Endothelial cell of umbilical vein (primary cell): ENCODE results near the gene ADAM33. TPM values are rescaled to one million over a fixed set of nuclear protein-coding genes. Genes with fewer than 3 reads are reported as not detected.

Experiments used
- BruUV-seq: library from RNA; stranded (reverse); fragments of 400-500 nt; replicated peaks from 2 replicates; lab custom pipeline; 2021; lab: Mats Ljungman, UMichigan
- CTCF ChIA-PET: fragments of 300-600, 350-600 bp; sonication (Branson Sonifier 250); formaldehyde crosslinking; loops from one replicate; lab custom pipeline; 2021; ENCODE audit warnings: antibody characterized with exemption, inconsistent platforms; lab: Charles Lee
- POLR2A ChIA-PET: fragments of 300-600, 350-600 bp; sonication (Branson Sonifier 250); formaldehyde crosslinking; loops from one replicate; lab custom pipeline; 2021; ENCODE audit warnings: antibody characterized with exemption, inconsistent platforms; lab: Charles Lee
- DNase-seq: peaks from one replicate; pipeline ENCODE4 v3.0.0-alpha.2; 2011; ENCODE audit warnings: low read depth, low spot score
- FAIRE-seq: peaks from 2 replicates; lab custom pipeline; 2011; peaks lifted over from hg19 to GRCh38; lab: Jason Lieb, UNC
- H2AFZ ChIP-seq: 2 replicates; pipeline ENCODE4 v1.6.0; 2012; ENCODE audit warnings: low read depth, low read length, control low read depth, inconsistent platforms
- H3K27ac ChIP-seq: 2 replicates; pipeline ENCODE4 v1.5.1; 2011; ENCODE audit warnings: low read depth, mild to moderate bottlenecking, control low read depth, low read length, moderate library complexity; ENCODE audit not compliant: insufficient read depth
- H3K27me3 ChIP-seq, 2 experiments: 2 replicates each; pipeline versions ENCODE4 v1.6.0 to v1.6.1; 2011; ENCODE audit warnings: low read length in 2 of 2, mixed read lengths in 1 of 2; ENCODE audit not compliant: control insufficient read depth in 2 of 2, insufficient read depth in 2 of 2
- H3K36me3 ChIP-seq, 2 experiments: 2 replicates in 1 of 2; 3 replicates in 1 of 2; pipeline ENCODE4 v1.5.1; 2011; ENCODE audit warnings: low read length in 2 of 2, mild to moderate bottlenecking in 1 of 2, moderate library complexity in 1 of 2; ENCODE audit not compliant: control insufficient read depth in 2 of 2, insufficient read depth in 2 of 2; ENCODE audit errors: extremely low read depth in 1 of 2
- H3K4me1 ChIP-seq: 3 replicates; pipeline ENCODE4 v1.5.1; 2011; ENCODE audit warnings: mild to moderate bottlenecking, low read length; ENCODE audit not compliant: control insufficient read depth, insufficient read depth; ENCODE audit errors: extremely low read depth
- H3K4me2 ChIP-seq: 2 replicates; pipeline ENCODE4 v1.6.1; 2011; ENCODE audit warnings: low read length, control low read depth, mixed read lengths; ENCODE audit not compliant: insufficient read depth
- H3K4me3 ChIP-seq, 3 experiments: fragments of 200-600 bp in 1 of 3; sonication (generic), shearing (Covaris generic) in 1 of 3; replicated peaks in 1 of 3; 2 replicates each; pipeline ENCODE4 v1.5.1; 2011 to 2016; ENCODE audit warnings: control low read depth in 3 of 3, low read length in 3 of 3, mild to moderate bottlenecking in 2 of 3, inconsistent platforms in 1 of 3, low read depth in 1 of 3, moderate library complexity in 1 of 3; ENCODE audit not compliant: insufficient read depth in 1 of 3
- H3K79me2 ChIP-seq: 2 replicates; pipeline ENCODE4 v1.6.0; 2012; ENCODE audit warnings: low read length, inconsistent platforms; ENCODE audit not compliant: control insufficient read depth, insufficient read depth
- H3K9ac ChIP-seq: replicated peaks from 2 replicates; pipeline ENCODE3; 2011; ENCODE audit warnings: low read length, control low read depth; ENCODE audit not compliant: insufficient read depth; ENCODE audit errors: extremely low read depth
- H3K9me1 ChIP-seq: replicated peaks from 3 replicates; pipeline ENCODE4 v1.6.0; 2011; ENCODE audit warnings: mild to moderate bottlenecking, low read length; ENCODE audit not compliant: control insufficient read depth, insufficient read depth; ENCODE audit errors: extremely low read depth
- H3K9me3 ChIP-seq: replicated peaks from 2 replicates; pipeline ENCODE4 v1.5.1; 2012; ENCODE audit warnings: low read length, inconsistent platforms; ENCODE audit not compliant: control insufficient read depth, insufficient read depth
- H4K20me1 ChIP-seq: replicated peaks from 2 replicates; pipeline ENCODE3; 2011; ENCODE audit warnings: mild to moderate bottlenecking, low read length; ENCODE audit not compliant: control insufficient read depth, insufficient read depth; ENCODE audit errors: extremely low read depth
- CTCF ChIP-seq, 2 donors: IDR thresholded peaks; 1 replicate in 1 of 2; 2 replicates in 1 of 2; pipeline ENCODE4 v1.5.1; 2011; ENCODE audit warnings: low read length in 2 of 2, mild to moderate bottlenecking in 2 of 2, moderate library complexity in 2 of 2, control low read depth in 1 of 2, inconsistent platforms in 1 of 2, low read depth in 1 of 2; ENCODE audit not compliant: insufficient read depth in 1 of 2; ENCODE audit errors: extremely low read depth in 1 of 2
- EZH2 ChIP-seq: IDR thresholded peaks from 2 replicates; pipeline ENCODE4 v1.6.1; 2012; ENCODE audit warnings: borderline replicate concordance, low read depth, mild to moderate bottlenecking, moderate library complexity, low read length, inconsistent platforms; ENCODE audit not compliant: severe bottlenecking
- FOS ChIP-seq: IDR thresholded peaks from 2 replicates; pipeline ENCODE4 v1.6.1; 2011; ENCODE audit warnings: mild to moderate bottlenecking, low read length, moderate library complexity, borderline replicate concordance; ENCODE audit not compliant: insufficient read depth
- GATA2 ChIP-seq: IDR thresholded peaks from 2 replicates; pipeline ENCODE4 v1.7.0; 2011; ENCODE audit warnings: low read depth, mild to moderate bottlenecking, moderate library complexity, mixed read lengths, low read length; ENCODE audit not compliant: insufficient read length, insufficient read depth
- JUN ChIP-seq: IDR thresholded peaks from 2 replicates; pipeline ENCODE4 v1.6.1; 2011; ENCODE audit warnings: borderline replicate concordance, low read depth; ENCODE audit not compliant: insufficient read length, insufficient read depth
- MYC ChIP-seq: IDR thresholded peaks from one replicate; pipeline ENCODE4 v1.6.1; 2011; ENCODE audit warnings: mild to moderate bottlenecking, low read depth, low read length
- POLR2A ChIP-seq: IDR thresholded peaks from 2 replicates; pipeline ENCODE4 v1.6.1; 2012; ENCODE audit warnings: low read depth, mild to moderate bottlenecking, control low read depth, low read length
- POLR2AphosphoS5 ChIP-seq: IDR thresholded peaks from 2 replicates; pipeline ENCODE4 v1.6.1; 2012; ENCODE audit warnings: low read depth, mild to moderate bottlenecking, control low read depth, low read length, moderate library complexity; ENCODE audit not compliant: insufficient read depth
- dilution Hi-C: fragments of 300-500 bp; cut with MboI; formaldehyde crosslinking; loops from one replicate; pipeline ENCODE4 v1.15.0; 2019; ENCODE audit warnings: low sequenced_read_pairs; ENCODE audit not compliant: extremely low pct_ligation_motif_present
- intact Hi-C: fragments of 100-400 bp; cut with micrococcal nuclease; formaldehyde crosslinking; loops from one replicate; pipeline ENCODE4 v1.10.0; 2022
- polyA plus RNA-seq, 4 experiments: library from polyadenylated mRNA; depleted of rRNA in 3 of 4; stranded (reverse) in 3 of 4; unstranded in 1 of 4; fragments of >200 nt; gene quantifications; 2 replicates each; pipeline versions ENCODE4 v1.2.1 to v1.2.3, GENCODE V29; 2011 to 2012; ENCODE audit warnings: missing spikeins in 1 of 4
- total RNA-seq: library from RNA; stranded (reverse); gene quantifications from 2 replicates; pipeline ENCODE4 v1.2.3, GENCODE V29; 2021
- TF ChIP-seq, protein P1 (sequence below): IDR thresholded peaks from 2 replicates; pipeline ENCODE4 v1.6.1; 2011; ENCODE audit not compliant: insufficient read depth, insufficient read length

Gene ADAM33
- total and polyA plus RNA-seq, 2 donors (not counting 3 experiments of a cell fraction or from before 2014, with no cell fraction given), result 0.06 to 0.18 TPM

DNA sequence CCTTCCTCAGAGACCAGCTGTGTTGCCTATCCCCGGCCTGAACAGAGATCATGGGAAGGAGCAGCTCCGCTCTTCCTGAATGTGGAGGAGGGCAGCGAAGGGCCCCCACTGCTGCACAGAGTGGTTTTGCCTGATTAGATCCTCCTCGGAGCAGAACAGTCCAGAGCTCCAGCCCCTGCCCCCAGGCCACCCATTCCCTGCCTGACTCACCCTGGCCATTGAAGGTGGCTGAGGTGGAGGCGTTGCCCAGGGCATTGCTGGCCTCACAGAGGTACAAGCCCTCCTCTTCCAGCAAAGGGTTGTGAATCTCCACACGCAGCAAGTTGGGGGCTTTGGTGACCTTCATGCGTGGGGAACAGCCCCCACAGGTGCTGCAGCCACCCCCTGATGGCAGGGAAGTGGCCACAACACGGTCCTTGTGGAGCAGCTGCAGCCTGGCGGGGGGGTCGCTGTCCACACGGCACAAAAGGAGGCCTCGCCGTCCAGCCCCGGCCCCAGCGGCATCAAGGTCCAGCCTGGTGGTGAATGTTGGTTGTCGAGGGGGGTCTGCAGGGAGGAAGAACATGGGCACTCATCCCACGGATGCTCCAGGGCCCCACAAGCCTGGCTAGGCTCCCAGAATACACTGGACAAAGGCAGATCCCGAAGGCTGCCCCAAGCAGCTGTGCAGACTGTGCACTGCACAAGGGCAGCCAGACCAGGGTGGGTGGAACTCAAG is 15.9 kb upstream of the ADAM33 start:
- FAIRE-seq (no peak), DNase-seq (no peak)
- dilution Hi-C loops (no loop called here), intact Hi-C loops (no loop called here)
- Histone ChIP-seq H3K9me1 (no peaks in the 10 kb centered on the region), H3K27ac (no peak overlapping the region), H2AFZ (no peak overlapping the region), H3K9ac (no peak overlapping the region), H3K4me2 (no peak overlapping the region), H3K27me3 (no peaks in the 10 kb centered on the region), H4K20me1 (no peaks in the 10 kb centered on the region), H3K4me3 (no peak overlapping the region), H3K79me2 (no peaks in the 10 kb centered on the region), H3K4me1 (no peaks in the 10 kb centered on the region), H3K9me3 (no peaks in the 10 kb centered on the region), H3K36me3 (no peaks in the 10 kb centered on the region)
- BruUV-seq, result no TSS peak
- no peak for TF ChIP-seq POLR2AphosphoS5
- TF ChIP-seq GATA2, result no peak
- TF ChIP-seq FOS, result no peak
- no peak for TF ChIP-seq JUN
- no peak for TF ChIP-seq EZH2
- no peak for TF ChIP-seq MYC
- TF ChIP-seq CTCF (IDR thresholded peaks at IDR 0.05; ENCODE audit: extremely low read depth in 1 of 2, insufficient read depth in 1 of 2, low read depth in 1 of 2, low read length in 2 of 2), result no peak
- no peak for TF ChIP-seq POLR2A
- TF ChIP-seq, protein P1, sequence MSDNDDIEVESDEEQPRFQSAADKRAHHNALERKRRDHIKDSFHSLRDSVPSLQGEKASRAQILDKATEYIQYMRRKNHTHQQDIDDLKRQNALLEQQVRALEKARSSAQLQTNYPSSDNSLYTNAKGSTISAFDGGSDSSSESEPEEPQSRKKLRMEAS, result no peak
- CTCF ChIA-PET, result interaction anchor here (0.7 to 12.6 kb wide), 9 partner anchors 11 to 388 kb away, joined by 3 to 112 read pairs (median 6); partner anchors contain the start of genes ADAM33 and ADISSP
- POLR2A ChIA-PET, result no interaction called here
